Superior temporal gyrus (tissue), 1 donor: ENCODE measurements around the gene EHD1.

Experiments
- DNase-seq: peaks from one replicate; pipeline ENCODE4 v3.0.0-alpha.2; 2016; ENCODE audit errors: extremely low spot score

The EHD1 gene

GRCh38 chr11:64842851-64843685 lies 35.4 kb downstream of the EHD1 start:
- DNase-seq: no peak

GRCh38 chr11:64842366-64842759 lies 36.1 kb downstream of the EHD1 start:
- no peak for DNase-seq

GRCh38 chr11:64841592-64842365 lies 36.6 kb downstream of the EHD1 start:
- DNase-seq: no peak

GRCh38 chr11:64839887-64840782 lies 38.3 kb downstream of the EHD1 start:
- no peak for DNase-seq

GRCh38 chr11:64839335-64839734 lies 39.1 kb downstream of the EHD1 start:
- DNase-seq: no peak

GRCh38 chr11:64838600-64839334 lies 39.7 kb downstream of the EHD1 start:
- DNase-seq: no peak

- DNase-seq: no peak
Observed at GRCh38 chr11:64837887-64838351, 40.5 kb downstream of the EHD1 start.

GRCh38 chr11:64836448-64837072 lies 41.9 kb downstream of the EHD1 start:
- no peak for DNase-seq

GRCh38 chr11:64835616-64836447 lies 42.6 kb downstream of the EHD1 start:
- DNase-seq: no peak

GRCh38 chr11:64834723-64835615 lies 43.5 kb downstream of the EHD1 start:
- DNase-seq: no peak

GRCh38 chr11:64834031-64834722 lies 44.2 kb downstream of the EHD1 start:
- DNase-seq: no peak

- no peak for DNase-seq
Observed at GRCh38 chr11:64833509-64833908, 44.9 kb downstream of the EHD1 start.

GRCh38 chr11:64833198-64833502 lies 45.3 kb downstream of the EHD1 start:
- no peak for DNase-seq

GRCh38 chr11:64832467-64833197 lies 45.8 kb downstream of the EHD1 start:
- no peak for DNase-seq

- DNase-seq: no peak
Observed at GRCh38 chr11:64831411-64831891, 47.0 kb downstream of the EHD1 start.

GRCh38 chr11:64829536-64830251 lies 48.7 kb downstream of the EHD1 start:
- no peak for DNase-seq

GRCh38 chr11:64827451-64827839 lies 51.0 kb downstream of the EHD1 start:
- DNase-seq: no peak
